Panc1 (cell line): Measurements from ENCODE around the gene MGMT. TPM values are rescaled to one million over a fixed set of nuclear protein-coding genes. Genes with fewer than 3 reads are reported as not detected.

Source experiments
- ATAC-seq: fragments of 200-7000 bp; cut with Tn5 transposase; 2 replicates; pipeline ENCODE4 v1.9.1; 2020; ENCODE audit warnings: mild to moderate bottlenecking, moderate library complexity
- BruUV-seq: library from RNA; stranded (reverse); fragments of 400-500 nt; replicated peaks from 2 replicates; lab custom pipeline; 2021; lab: Mats Ljungman, UMichigan
- CTCF ChIA-PET: fragments of 300-600 bp; sonication (Branson Sonifier 250); formaldehyde crosslinking; loops from one replicate; lab custom pipeline; 2022; ENCODE audit warnings: antibody characterized with exemption; lab: Charles Lee
- POLR2A ChIA-PET: fragments of 300-600 bp; sonication (Branson Sonifier 250); formaldehyde crosslinking; loops from one replicate; lab custom pipeline; 2022; ENCODE audit warnings: antibody characterized with exemption; lab: Charles Lee
- DNase-seq: peaks from one replicate; pipeline ENCODE4 v3.0.0-alpha.2; 2010; ENCODE audit warnings: low read depth, low spot score
- H3K27ac ChIP-seq: 2 replicates; pipeline ENCODE4 v1.5.1; 2011; ENCODE audit warnings: mild to moderate bottlenecking, low read length, inconsistent platforms
- H3K27me3 ChIP-seq: fragments of 200-500 bp; sonication (Bioruptor generic); 2 replicates; pipeline ENCODE4 v1.6.0; 2014; ENCODE audit warnings: low read length, inconsistent platforms; ENCODE audit not compliant: control insufficient read depth, insufficient read depth
- H3K36me3 ChIP-seq: fragments of 200-500 bp; sonication (Bioruptor generic); 2 replicates; pipeline ENCODE4 v1.5.1; 2014; ENCODE audit warnings: inconsistent platforms, mild to moderate bottlenecking, low read length, moderate library complexity; ENCODE audit not compliant: control insufficient read depth, insufficient read depth
- H3K4me1 ChIP-seq: 2 replicates; pipeline ENCODE4 v1.5.1; 2011; ENCODE audit warnings: inconsistent platforms, mild to moderate bottlenecking, low read length, moderate library complexity; ENCODE audit not compliant: control insufficient read depth, insufficient read depth
- H3K4me3 ChIP-seq, 2 experiments: 2 replicates each; pipeline ENCODE4 v1.5.1; 2011 to 2012; ENCODE audit warnings: low read depth in 2 of 2, low read length in 2 of 2, mild to moderate bottlenecking in 2 of 2, inconsistent platforms in 1 of 2, moderate library complexity in 1 of 2
- H3K9me3 ChIP-seq: fragments of 200-500 bp; sonication (Bioruptor generic); 2 replicates; pipeline ENCODE4 v1.5.1; 2014; ENCODE audit warnings: low read depth, mild to moderate bottlenecking, inconsistent platforms, low read length, moderate library complexity; ENCODE audit not compliant: control insufficient read depth, insufficient read depth
- POLR2AphosphoS5 ChIP-seq: IDR thresholded peaks from 2 replicates; pipeline ENCODE4 v1.6.1; 2012; ENCODE audit warnings: mild to moderate bottlenecking, low read depth, low read length, moderate library complexity
- SIN3A ChIP-seq: IDR thresholded peaks from 2 replicates; pipeline ENCODE4 v1.6.1; 2012; ENCODE audit warnings: low read depth, mild to moderate bottlenecking, low read length, moderate library complexity, borderline replicate concordance; ENCODE audit not compliant: insufficient read depth
- TCF7L2 ChIP-seq: IDR thresholded peaks from 2 replicates; pipeline ENCODE4 v1.6.1; 2011; ENCODE audit warnings: mild to moderate bottlenecking, low read depth, low read length, inconsistent platforms
- in situ Hi-C: cut with HindIII; loops from 2 replicates; pipeline ENCODE4 v1.10.0; 2016; ENCODE audit warnings: low sequenced_read_pairs, low pct_unique_long_range_greater_than_20kb
- intact Hi-C: fragments of 100-400 bp; cut with micrococcal nuclease; formaldehyde crosslinking; loops from one replicate; pipeline ENCODE4 v1.10.0; 2022; ENCODE audit not compliant: unreplicated experiment
- total RNA-seq: library from RNA; stranded (reverse); gene quantifications from one replicate; pipeline ENCODE4 v1.2.1, GENCODE V29; 2021; ENCODE audit not compliant: unreplicated experiment
- TF ChIP-seq, protein P1 (sequence below): fragments of 450-650 bp; IDR thresholded peaks from 2 replicates; pipeline ENCODE4 v1.5.1; 2017; ENCODE audit warnings: mild to moderate bottlenecking
- TF ChIP-seq, protein P2 (sequence below), 2 experiments: IDR thresholded peaks; 2 replicates each; pipeline ENCODE4 v1.6.1; 2011 to 2012; ENCODE audit warnings: low read depth in 2 of 2, control low read depth in 1 of 2, low read length in 1 of 2, mild to moderate bottlenecking in 1 of 2, moderate library complexity in 1 of 2; ENCODE audit not compliant: insufficient read depth in 1 of 2

The MGMT gene
- total RNA-seq, 1 experiment from 2014 or later, result 27.3 TPM

- H3K4me3 ChIP-seq, result no peak overlapping the region
- H3K27ac ChIP-seq, result no peak overlapping the region
- BruUV-seq, result no TSS peak
- DNase-seq, result no peak
- no peaks in the 10 kb centered on the region for H3K27me3 ChIP-seq
- in situ Hi-C loops (no loop called here), intact Hi-C loops (no loop called here)
- no peaks in the 10 kb centered on the region for H3K9me3 ChIP-seq
- no peaks in the 10 kb centered on the region for H3K36me3 ChIP-seq
- ATAC-seq, result no peak
- ChIA-PET CTCF (no interaction called here), POLR2A (no interaction called here)
- TF ChIP-seq POLR2AphosphoS5 (no peak), TCF7L2 (no peak), SIN3A (no peak)
- TF ChIP-seq, protein P1, sequence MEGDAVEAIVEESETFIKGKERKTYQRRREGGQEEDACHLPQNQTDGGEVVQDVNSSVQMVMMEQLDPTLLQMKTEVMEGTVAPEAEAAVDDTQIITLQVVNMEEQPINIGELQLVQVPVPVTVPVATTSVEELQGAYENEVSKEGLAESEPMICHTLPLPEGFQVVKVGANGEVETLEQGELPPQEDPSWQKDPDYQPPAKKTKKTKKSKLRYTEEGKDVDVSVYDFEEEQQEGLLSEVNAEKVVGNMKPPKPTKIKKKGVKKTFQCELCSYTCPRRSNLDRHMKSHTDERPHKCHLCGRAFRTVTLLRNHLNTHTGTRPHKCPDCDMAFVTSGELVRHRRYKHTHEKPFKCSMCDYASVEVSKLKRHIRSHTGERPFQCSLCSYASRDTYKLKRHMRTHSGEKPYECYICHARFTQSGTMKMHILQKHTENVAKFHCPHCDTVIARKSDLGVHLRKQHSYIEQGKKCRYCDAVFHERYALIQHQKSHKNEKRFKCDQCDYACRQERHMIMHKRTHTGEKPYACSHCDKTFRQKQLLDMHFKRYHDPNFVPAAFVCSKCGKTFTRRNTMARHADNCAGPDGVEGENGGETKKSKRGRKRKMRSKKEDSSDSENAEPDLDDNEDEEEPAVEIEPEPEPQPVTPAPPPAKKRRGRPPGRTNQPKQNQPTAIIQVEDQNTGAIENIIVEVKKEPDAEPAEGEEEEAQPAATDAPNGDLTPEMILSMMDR, result no peak
- TF ChIP-seq, protein P2, sequence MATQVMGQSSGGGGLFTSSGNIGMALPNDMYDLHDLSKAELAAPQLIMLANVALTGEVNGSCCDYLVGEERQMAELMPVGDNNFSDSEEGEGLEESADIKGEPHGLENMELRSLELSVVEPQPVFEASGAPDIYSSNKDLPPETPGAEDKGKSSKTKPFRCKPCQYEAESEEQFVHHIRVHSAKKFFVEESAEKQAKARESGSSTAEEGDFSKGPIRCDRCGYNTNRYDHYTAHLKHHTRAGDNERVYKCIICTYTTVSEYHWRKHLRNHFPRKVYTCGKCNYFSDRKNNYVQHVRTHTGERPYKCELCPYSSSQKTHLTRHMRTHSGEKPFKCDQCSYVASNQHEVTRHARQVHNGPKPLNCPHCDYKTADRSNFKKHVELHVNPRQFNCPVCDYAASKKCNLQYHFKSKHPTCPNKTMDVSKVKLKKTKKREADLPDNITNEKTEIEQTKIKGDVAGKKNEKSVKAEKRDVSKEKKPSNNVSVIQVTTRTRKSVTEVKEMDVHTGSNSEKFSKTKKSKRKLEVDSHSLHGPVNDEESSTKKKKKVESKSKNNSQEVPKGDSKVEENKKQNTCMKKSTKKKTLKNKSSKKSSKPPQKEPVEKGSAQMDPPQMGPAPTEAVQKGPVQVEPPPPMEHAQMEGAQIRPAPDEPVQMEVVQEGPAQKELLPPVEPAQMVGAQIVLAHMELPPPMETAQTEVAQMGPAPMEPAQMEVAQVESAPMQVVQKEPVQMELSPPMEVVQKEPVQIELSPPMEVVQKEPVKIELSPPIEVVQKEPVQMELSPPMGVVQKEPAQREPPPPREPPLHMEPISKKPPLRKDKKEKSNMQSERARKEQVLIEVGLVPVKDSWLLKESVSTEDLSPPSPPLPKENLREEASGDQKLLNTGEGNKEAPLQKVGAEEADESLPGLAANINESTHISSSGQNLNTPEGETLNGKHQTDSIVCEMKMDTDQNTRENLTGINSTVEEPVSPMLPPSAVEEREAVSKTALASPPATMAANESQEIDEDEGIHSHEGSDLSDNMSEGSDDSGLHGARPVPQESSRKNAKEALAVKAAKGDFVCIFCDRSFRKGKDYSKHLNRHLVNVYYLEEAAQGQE (IDR thresholded peaks at IDR 0.05; ENCODE audit: insufficient read depth in 1 of 2, low read depth in 2 of 2, low read length in 1 of 2), result no peak
- H3K4me1 ChIP-seq, result no peaks in the 10 kb centered on the region
Measured at GRCh38 chr10:129761981-129762956, 295.2 kb downstream of the MGMT start.

- CTCF ChIA-PET, result no interaction called here
- BruUV-seq, result no TSS peak
Measured at GRCh38 chr10:129764011-129764900, 297.2 kb downstream of the MGMT start.

More at GRCh38 chr10:129764011-129764900, 297.2 kb downstream of the MGMT start:
- no peak for DNase-seq
- Histone ChIP-seq H3K4me3 (no peak overlapping the region), H3K36me3 (no peaks in the 10 kb centered on the region), H3K27ac (no peak overlapping the region), H3K27me3 (no peaks in the 10 kb centered on the region), H3K9me3 (no peaks in the 10 kb centered on the region), H3K4me1 (no peaks in the 10 kb centered on the region)
- in situ Hi-C loops, result no loop called here
- no peak for ATAC-seq
- no peak for TF ChIP-seq POLR2AphosphoS5
- TF ChIP-seq SIN3A, result no peak
- TF ChIP-seq, protein P1, result no peak
- TF ChIP-seq, protein P2 (IDR thresholded peaks at IDR 0.05; ENCODE audit: insufficient read depth in 1 of 2, low read depth in 2 of 2, low read length in 1 of 2), result no peak
- no peak for TF ChIP-seq TCF7L2
- POLR2A ChIA-PET, result interaction anchor here (0.6 kb wide), 1 partner anchor 36 kb away, joined by 3 read pairs; no protein-coding TSS in a partner anchor
- intact Hi-C loops, result no loop called here
